ENCODE measurements around the gene IL1RN.

Gene IL1RN

GRCh38 chr2:113103277-113103676 is 24.1 kb upstream of the IL1RN start:
- no peak for DNase-seq (ENCODE audit: low spot score)

GRCh38 chr2:113104054-113104611 is 23.3 kb upstream of the IL1RN start:
- DNase-seq (ENCODE audit: low spot score) = no peak

GRCh38 chr2:113105047-113105785 is 22.2 kb upstream of the IL1RN start:
- no peak for DNase-seq (ENCODE audit: low spot score)

GRCh38 chr2:113111121-113111520 is 16.3 kb upstream of the IL1RN start:
- no peak for DNase-seq (ENCODE audit: low spot score)

- no peak for DNase-seq (ENCODE audit: low spot score)
Observed at GRCh38 chr2:113111823-113112287, 15.5 kb upstream of the IL1RN start.

GRCh38 chr2:113112441-113112840 is 15.0 kb upstream of the IL1RN start:
- no peak for DNase-seq (ENCODE audit: low spot score)

GRCh38 chr2:113112871-113113270 is 14.5 kb upstream of the IL1RN start:
- DNase-seq (ENCODE audit: low spot score) = no peak

GRCh38 chr2:113113807-113114206 is 13.6 kb upstream of the IL1RN start:
- no peak for DNase-seq (ENCODE audit: low spot score)

GRCh38 chr2:113114224-113114945 is 13.0 kb upstream of the IL1RN start:
- DNase-seq (ENCODE audit: low spot score) = no peak

- no peak for DNase-seq (ENCODE audit: low spot score)
Observed at GRCh38 chr2:113114996-113115395, 12.4 kb upstream of the IL1RN start.

GRCh38 chr2:113116100-113116958 is 11.1 kb upstream of the IL1RN start:
- no peak for DNase-seq (ENCODE audit: low spot score)

GRCh38 chr2:113117541-113118262 is 9.7 kb upstream of the IL1RN start:
- no peak for DNase-seq (ENCODE audit: low spot score)

GRCh38 chr2:113118263-113118657 is 9.1 kb upstream of the IL1RN start:
- no peak for DNase-seq (ENCODE audit: low spot score)

- DNase-seq (ENCODE audit: low spot score) = no peak
Observed at GRCh38 chr2:113119111-113119510, 8.3 kb upstream of the IL1RN start.

- DNase-seq (ENCODE audit: low spot score) = no peak
Observed at GRCh38 chr2:113120861-113121260, 6.5 kb upstream of the IL1RN start.

GRCh38 chr2:113122364-113122763 is 5.0 kb upstream of the IL1RN start:
- no peak for DNase-seq (ENCODE audit: low spot score)

GRCh38 chr2:113123726-113124125 is 3.7 kb upstream of the IL1RN start:
- DNase-seq (ENCODE audit: low spot score) = no peak

- no peak for DNase-seq (ENCODE audit: low spot score)
Observed at GRCh38 chr2:113124181-113124961, 3.0 kb upstream of the IL1RN start.

GRCh38 chr2:113124984-113125855 is 2.2 kb upstream of the IL1RN start:
- no peak for DNase-seq (ENCODE audit: low spot score)

Data from HuH-7 (cell line).